Panc1 (cell line): ENCODE results near the gene GNLY.

ENCODE experiments used
- POLR2AphosphoS5 ChIP-seq: IDR thresholded peaks from 2 replicates; pipeline ENCODE4 v1.6.1; 2012; ENCODE audit warnings: mild to moderate bottlenecking, low read depth, low read length, moderate library complexity
- SIN3A ChIP-seq: IDR thresholded peaks from 2 replicates; pipeline ENCODE4 v1.6.1; 2012; ENCODE audit warnings: low read depth, mild to moderate bottlenecking, low read length, moderate library complexity, borderline replicate concordance; ENCODE audit not compliant: insufficient read depth
- TF ChIP-seq, protein P1 (sequence below), 2 experiments: IDR thresholded peaks; 2 replicates each; pipeline ENCODE4 v1.6.1; 2011 to 2012; ENCODE audit warnings: low read depth in 2 of 2, control low read depth in 1 of 2, low read length in 1 of 2, mild to moderate bottlenecking in 1 of 2, moderate library complexity in 1 of 2; ENCODE audit not compliant: insufficient read depth in 1 of 2
- TF ChIP-seq, protein P2 (sequence below): fragments of 450-650 bp; IDR thresholded peaks from 2 replicates; pipeline ENCODE4 v1.5.1; 2017; ENCODE audit warnings: mild to moderate bottlenecking

DNA sequence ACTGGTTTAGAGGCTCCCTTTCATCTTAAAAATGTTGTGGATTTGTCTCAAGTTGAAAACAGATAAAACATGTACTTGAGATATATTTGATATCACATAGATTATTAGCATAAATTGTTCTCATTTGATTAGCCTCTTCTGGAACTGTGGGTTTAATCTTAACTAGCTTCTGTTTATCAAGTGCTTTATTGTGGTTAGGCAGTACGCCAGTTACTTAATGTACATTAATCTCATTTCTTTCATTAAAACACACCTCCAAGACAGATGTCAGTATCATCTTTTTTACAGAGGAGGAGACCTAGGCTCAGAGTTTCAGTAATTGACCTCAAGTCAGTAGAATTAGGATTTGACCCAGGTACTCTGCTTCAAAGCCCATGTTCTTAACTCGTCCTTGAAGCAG, 48.0 kb upstream of the GNLY start:
- TF ChIP-seq, protein P1, sequence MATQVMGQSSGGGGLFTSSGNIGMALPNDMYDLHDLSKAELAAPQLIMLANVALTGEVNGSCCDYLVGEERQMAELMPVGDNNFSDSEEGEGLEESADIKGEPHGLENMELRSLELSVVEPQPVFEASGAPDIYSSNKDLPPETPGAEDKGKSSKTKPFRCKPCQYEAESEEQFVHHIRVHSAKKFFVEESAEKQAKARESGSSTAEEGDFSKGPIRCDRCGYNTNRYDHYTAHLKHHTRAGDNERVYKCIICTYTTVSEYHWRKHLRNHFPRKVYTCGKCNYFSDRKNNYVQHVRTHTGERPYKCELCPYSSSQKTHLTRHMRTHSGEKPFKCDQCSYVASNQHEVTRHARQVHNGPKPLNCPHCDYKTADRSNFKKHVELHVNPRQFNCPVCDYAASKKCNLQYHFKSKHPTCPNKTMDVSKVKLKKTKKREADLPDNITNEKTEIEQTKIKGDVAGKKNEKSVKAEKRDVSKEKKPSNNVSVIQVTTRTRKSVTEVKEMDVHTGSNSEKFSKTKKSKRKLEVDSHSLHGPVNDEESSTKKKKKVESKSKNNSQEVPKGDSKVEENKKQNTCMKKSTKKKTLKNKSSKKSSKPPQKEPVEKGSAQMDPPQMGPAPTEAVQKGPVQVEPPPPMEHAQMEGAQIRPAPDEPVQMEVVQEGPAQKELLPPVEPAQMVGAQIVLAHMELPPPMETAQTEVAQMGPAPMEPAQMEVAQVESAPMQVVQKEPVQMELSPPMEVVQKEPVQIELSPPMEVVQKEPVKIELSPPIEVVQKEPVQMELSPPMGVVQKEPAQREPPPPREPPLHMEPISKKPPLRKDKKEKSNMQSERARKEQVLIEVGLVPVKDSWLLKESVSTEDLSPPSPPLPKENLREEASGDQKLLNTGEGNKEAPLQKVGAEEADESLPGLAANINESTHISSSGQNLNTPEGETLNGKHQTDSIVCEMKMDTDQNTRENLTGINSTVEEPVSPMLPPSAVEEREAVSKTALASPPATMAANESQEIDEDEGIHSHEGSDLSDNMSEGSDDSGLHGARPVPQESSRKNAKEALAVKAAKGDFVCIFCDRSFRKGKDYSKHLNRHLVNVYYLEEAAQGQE (IDR thresholded peaks at IDR 0.05; ENCODE audit: insufficient read depth in 1 of 2, low read depth in 2 of 2, low read length in 1 of 2), result no peak
- TF ChIP-seq POLR2AphosphoS5 (no peak), SIN3A (no peak)
- TF ChIP-seq, protein P2, sequence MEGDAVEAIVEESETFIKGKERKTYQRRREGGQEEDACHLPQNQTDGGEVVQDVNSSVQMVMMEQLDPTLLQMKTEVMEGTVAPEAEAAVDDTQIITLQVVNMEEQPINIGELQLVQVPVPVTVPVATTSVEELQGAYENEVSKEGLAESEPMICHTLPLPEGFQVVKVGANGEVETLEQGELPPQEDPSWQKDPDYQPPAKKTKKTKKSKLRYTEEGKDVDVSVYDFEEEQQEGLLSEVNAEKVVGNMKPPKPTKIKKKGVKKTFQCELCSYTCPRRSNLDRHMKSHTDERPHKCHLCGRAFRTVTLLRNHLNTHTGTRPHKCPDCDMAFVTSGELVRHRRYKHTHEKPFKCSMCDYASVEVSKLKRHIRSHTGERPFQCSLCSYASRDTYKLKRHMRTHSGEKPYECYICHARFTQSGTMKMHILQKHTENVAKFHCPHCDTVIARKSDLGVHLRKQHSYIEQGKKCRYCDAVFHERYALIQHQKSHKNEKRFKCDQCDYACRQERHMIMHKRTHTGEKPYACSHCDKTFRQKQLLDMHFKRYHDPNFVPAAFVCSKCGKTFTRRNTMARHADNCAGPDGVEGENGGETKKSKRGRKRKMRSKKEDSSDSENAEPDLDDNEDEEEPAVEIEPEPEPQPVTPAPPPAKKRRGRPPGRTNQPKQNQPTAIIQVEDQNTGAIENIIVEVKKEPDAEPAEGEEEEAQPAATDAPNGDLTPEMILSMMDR, result no peak
